ENCODE data around the gene PTPRD. TPM values are rescaled to one million over a fixed set of nuclear protein-coding genes. Genes with fewer than 3 reads are reported as not detected.

PTPRD gene
- total RNA-seq, 2 donors from 2014 or later = 19.6 to 101 TPM

DNA sequence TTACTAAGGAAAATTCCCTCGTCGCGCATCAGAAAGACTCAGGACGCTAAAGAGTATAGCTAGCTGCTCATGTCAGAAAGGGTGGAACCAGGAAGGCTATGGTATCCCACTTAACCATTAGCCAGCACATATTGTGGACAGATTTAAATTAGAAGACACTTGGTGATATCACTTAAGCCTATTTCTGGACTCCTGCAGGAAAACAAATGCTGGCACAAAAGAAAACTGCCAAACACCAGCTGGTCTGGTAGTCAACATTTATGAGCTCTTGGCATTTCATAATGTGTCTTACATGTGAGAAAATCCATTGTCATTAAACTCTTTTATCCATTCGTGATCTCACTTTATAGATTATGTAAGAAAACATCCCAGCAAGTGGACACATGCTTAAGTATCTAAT, 377.4 kb downstream of the PTPRD start:
- TF ChIP-seq, protein P1, sequence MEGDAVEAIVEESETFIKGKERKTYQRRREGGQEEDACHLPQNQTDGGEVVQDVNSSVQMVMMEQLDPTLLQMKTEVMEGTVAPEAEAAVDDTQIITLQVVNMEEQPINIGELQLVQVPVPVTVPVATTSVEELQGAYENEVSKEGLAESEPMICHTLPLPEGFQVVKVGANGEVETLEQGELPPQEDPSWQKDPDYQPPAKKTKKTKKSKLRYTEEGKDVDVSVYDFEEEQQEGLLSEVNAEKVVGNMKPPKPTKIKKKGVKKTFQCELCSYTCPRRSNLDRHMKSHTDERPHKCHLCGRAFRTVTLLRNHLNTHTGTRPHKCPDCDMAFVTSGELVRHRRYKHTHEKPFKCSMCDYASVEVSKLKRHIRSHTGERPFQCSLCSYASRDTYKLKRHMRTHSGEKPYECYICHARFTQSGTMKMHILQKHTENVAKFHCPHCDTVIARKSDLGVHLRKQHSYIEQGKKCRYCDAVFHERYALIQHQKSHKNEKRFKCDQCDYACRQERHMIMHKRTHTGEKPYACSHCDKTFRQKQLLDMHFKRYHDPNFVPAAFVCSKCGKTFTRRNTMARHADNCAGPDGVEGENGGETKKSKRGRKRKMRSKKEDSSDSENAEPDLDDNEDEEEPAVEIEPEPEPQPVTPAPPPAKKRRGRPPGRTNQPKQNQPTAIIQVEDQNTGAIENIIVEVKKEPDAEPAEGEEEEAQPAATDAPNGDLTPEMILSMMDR (IDR thresholded peaks at IDR 0.05) = no peak
- ATAC-seq (ENCODE audit: insufficient number of reproducible peaks, low FRiP score, low read depth) (no peak), DNase-seq (ENCODE audit: low spot score) (no peak)
- no peaks in the 10 kb centered on the region for H3K36me3 ChIP-seq
- no peaks in the 10 kb centered on the region for H3K9me3 ChIP-seq
- no peak overlapping the region for H3K27ac ChIP-seq
- no peaks in the 10 kb centered on the region for H3K4me1 ChIP-seq (ENCODE audit: control insufficient read depth in 1 of 2, low read depth in 2 of 2)
- H3K4me3 ChIP-seq = no peak overlapping the region
- H3K27me3 ChIP-seq (replicated peaks; ENCODE audit: insufficient read depth) = no peaks in the 10 kb centered on the region

DNA sequence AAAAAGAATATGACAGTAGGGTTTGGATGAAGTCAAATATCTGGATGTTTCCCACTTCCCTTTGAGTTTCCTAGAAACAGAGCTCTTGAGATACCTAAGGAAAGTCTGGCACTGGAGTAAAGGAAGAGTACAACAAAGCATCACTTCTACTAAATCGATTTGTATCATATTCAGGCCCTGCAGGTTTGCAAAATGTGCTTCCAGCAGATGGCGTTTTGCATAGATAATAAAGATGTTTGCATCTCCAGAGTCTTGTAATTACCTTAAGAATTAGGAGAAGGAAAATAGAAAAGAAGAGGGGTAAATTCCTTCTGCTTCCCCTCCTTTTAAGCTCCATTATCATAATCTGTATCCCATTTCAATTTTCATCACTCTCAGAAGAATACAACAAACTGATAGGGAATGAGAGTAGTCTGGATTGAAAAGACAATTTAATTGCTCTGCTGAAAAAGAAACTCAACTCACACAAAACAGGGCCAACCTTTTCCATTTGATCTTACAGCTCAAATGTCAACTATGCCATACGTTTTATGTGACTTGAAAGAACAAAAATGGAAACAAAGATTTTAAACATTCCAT, 380.4 kb downstream of the PTPRD start:
- Histone ChIP-seq H3K36me3 (no peaks in the 10 kb centered on the region), H3K9me3 (no peaks in the 10 kb centered on the region), H3K27ac (no peak overlapping the region), H3K4me3 (no peak overlapping the region), H3K27me3 (replicated peaks; ENCODE audit: insufficient read depth) (no peaks in the 10 kb centered on the region), H3K4me1 (ENCODE audit: control insufficient read depth in 1 of 2, low read depth in 2 of 2) (no peaks in the 10 kb centered on the region)
- ATAC-seq (ENCODE audit: insufficient number of reproducible peaks, low FRiP score, low read depth) (no peak), DNase-seq (ENCODE audit: low spot score) (no peak)
- TF ChIP-seq, protein P1 (IDR thresholded peaks at IDR 0.05) = no peak

DNA sequence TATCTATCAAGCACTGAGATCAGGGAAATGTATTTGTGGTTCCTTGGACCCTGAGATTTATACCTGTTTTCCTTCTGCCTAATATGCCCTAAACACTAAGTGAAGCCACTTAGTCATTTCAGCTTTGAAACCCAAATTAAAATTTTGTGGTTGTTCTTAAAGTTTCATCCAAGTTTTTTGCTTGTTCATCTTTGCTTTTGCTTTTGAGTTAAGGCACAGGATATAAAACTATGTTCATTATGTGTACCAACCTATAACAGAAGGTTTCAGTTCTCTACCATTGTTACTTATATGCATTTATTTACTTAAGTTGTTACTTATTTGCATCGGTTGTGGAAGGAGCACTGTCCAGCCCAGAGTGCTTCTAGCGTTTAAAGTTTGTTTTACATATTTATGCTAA, 382.3 kb downstream of the PTPRD start:
- ATAC-seq (ENCODE audit: insufficient number of reproducible peaks, low FRiP score, low read depth) (no peak), DNase-seq (ENCODE audit: low spot score) (no peak)
- Histone ChIP-seq H3K9me3 (no peaks in the 10 kb centered on the region), H3K4me3 (no peak overlapping the region), H3K27ac (no peak overlapping the region), H3K4me1 (ENCODE audit: control insufficient read depth in 1 of 2, low read depth in 2 of 2) (no peaks in the 10 kb centered on the region), H3K36me3 (no peaks in the 10 kb centered on the region), H3K27me3 (replicated peaks; ENCODE audit: insufficient read depth) (no peaks in the 10 kb centered on the region)
- TF ChIP-seq, protein P1 (IDR thresholded peaks at IDR 0.05) = no peak

DNA sequence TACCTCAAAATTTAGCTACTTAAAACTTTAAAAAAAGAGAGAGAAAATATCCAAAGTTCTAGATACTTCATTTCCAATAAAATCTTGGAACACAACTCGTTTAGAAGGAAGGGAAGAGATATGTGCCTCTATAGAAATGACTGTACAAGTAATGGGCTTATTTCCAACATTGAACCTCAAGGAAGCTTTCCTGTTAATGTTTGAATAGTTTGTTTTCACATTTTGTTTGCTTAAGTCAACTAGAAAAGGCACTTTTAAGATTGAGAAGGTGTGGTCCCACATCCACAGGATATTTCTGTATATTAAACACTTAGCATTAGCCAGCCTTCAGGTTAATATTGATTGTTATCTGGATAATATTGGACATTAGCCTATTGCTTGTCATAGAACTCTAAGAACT, 384.7 kb downstream of the PTPRD start:
- no peak overlapping the region for H3K27ac ChIP-seq
- no peaks in the 10 kb centered on the region for H3K4me1 ChIP-seq (ENCODE audit: control insufficient read depth in 1 of 2, low read depth in 2 of 2)
- no peak overlapping the region for H3K4me3 ChIP-seq
- TF ChIP-seq, protein P1 (IDR thresholded peaks at IDR 0.05) = no peak
- H3K27me3 ChIP-seq (replicated peaks; ENCODE audit: insufficient read depth) = no peaks in the 10 kb centered on the region
- DNase-seq (ENCODE audit: low spot score) (no peak), ATAC-seq (ENCODE audit: insufficient number of reproducible peaks, low FRiP score, low read depth) (no peak)
- no peaks in the 10 kb centered on the region for H3K9me3 ChIP-seq
- no peaks in the 10 kb centered on the region for H3K36me3 ChIP-seq

DNA sequence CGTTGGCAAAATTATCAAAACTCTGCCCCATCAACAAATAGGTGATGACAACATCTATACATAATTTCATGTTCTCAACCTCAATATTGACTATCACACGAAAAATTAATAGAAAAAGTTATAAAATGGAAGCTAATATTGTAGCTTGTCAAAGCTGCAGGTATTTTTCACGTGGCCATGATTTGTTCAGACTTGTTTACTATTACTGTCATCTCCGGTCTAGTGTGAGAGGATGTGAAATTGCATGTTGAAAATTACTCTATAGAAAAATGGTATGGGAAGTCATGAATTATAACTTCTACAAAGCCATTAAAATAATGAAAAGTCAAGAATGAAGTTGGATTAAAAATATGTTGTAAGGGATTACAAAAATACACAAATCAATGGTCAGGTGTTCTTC, 385.8 kb downstream of the PTPRD start:
- Histone ChIP-seq H3K27ac (no peak overlapping the region), H3K36me3 (no peaks in the 10 kb centered on the region), H3K27me3 (replicated peaks; ENCODE audit: insufficient read depth) (no peaks in the 10 kb centered on the region), H3K9me3 (no peaks in the 10 kb centered on the region), H3K4me1 (ENCODE audit: control insufficient read depth in 1 of 2, low read depth in 2 of 2) (no peaks in the 10 kb centered on the region), H3K4me3 (no peak overlapping the region)
- TF ChIP-seq, protein P1 (IDR thresholded peaks at IDR 0.05) = no peak
- no peak for ATAC-seq (ENCODE audit: insufficient number of reproducible peaks, low FRiP score, low read depth)
- DNase-seq (ENCODE audit: low spot score) = no peak
